ENCODE results near the gene SMIM10L1.

SMIM10L1 gene

DNA sequence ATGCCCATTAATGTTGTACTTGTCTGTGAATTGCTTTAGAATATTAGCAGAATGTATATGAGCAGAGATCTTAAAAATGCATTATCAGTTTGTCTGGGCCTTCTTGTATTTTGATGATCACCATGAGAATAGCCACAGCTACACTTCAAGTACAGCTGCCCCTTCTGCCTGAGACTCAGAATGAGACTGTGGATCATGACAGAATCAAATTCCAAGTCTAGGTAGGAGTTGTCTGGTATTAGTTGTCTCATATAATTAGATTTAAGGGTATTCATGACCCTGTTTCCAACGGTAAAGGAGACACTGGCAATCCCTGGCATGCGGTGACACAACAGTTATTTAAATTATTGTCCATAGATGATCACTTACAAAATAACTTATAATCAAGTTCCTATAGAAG lies 18.3 kb upstream of the SMIM10L1 start:
- Histone ChIP-seq H3K36me3 (ENCODE audit: control insufficient read depth in 1 of 2, insufficient read depth in 2 of 2, low read length in 2 of 2) (peaks cover 0 to 8% of the 10 kb centered on the region in 2 donors), H3K27me3 (ENCODE audit: low read depth, low read length) (no peaks in the 10 kb centered on the region), H3K27ac (ENCODE audit: low read length) (no peak overlapping the region), H3K9me3 (ENCODE audit: control insufficient read depth in 1 of 2, low read length in 2 of 2) (peaks cover 0 to 2% of the 10 kb centered on the region in 2 donors), H3K4me3 (ENCODE audit: low read depth in 1 of 2, low read length in 2 of 2) (no peak overlapping the region), H3K4me1 (ENCODE audit: control insufficient read depth in 1 of 2, insufficient read depth in 2 of 2, low read length in 2 of 2) (no peaks in the 10 kb centered on the region)

DNA sequence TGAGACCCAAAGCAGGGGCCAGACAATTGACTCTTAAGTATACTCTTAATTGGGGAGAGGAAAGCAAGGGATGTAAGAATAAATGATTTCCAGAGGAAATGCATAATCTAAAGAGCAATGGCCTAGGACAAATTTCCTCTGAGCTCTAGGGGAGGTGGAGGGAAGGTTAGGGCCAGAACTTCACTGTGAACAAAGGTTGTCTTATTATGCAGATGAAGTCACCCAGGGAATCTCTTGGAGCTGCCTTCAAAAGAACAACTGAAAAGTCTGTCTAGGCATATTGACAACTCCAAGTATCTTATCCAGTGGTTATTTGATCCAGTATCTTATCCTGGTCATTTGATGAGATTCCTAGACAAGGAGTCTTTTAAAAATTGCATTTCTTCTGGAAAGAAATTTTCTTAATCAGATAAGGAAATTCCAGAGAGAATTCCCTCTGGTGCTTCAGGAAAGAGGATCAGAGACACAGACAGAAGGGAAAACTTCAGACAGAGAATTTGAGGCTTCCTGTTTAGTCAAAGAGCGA lies 16.5 kb upstream of the SMIM10L1 start:
- peaks cover 0 to 8% of the 10 kb centered on the region in 2 donors for H3K36me3 ChIP-seq (ENCODE audit: control insufficient read depth in 1 of 2, insufficient read depth in 2 of 2, low read length in 2 of 2)
- no peaks in the 10 kb centered on the region for H3K27me3 ChIP-seq (ENCODE audit: low read depth, low read length)
- no peaks in the 10 kb centered on the region for H3K9me3 ChIP-seq (ENCODE audit: control insufficient read depth in 1 of 2, low read length in 2 of 2)
- H3K27ac ChIP-seq (ENCODE audit: low read length): no peak overlapping the region
- no peaks in the 10 kb centered on the region for H3K4me1 ChIP-seq (ENCODE audit: control insufficient read depth in 1 of 2, insufficient read depth in 2 of 2, low read length in 2 of 2)
- no peak overlapping the region for H3K4me3 ChIP-seq (ENCODE audit: low read depth in 1 of 2, low read length in 2 of 2)

DNA sequence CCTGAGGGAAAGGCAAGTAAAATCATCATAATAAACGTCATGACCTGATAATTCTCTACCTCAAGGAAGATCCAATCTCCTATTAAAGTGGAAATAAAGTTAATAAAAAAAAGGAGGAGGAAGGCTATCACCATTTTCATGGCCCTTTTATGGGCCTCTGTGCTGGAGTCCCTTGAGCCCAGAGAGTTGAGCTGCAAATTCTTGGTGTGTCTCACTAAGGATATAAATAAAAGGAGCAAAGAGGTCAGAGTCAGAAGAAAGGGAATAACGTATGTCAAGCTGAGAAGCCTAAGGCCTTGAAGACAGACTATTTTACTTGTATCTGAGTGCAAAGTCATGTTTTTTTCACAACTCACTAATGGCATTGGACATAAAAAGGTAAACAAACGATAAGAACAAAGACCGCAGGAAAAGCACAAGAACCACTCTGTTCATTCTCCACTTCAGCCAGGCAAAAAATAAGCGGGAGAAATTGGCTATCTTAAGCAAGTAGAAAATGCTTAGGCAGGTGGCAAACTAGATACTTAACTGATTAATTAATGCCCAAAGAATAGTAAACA lies 12.0 kb upstream of the SMIM10L1 start:
- Histone ChIP-seq H3K27me3 (ENCODE audit: low read depth, low read length) (no peaks in the 10 kb centered on the region), H3K36me3 (ENCODE audit: control insufficient read depth in 1 of 2, insufficient read depth in 2 of 2, low read length in 2 of 2) (peaks cover 0 to 10% of the 10 kb centered on the region in 2 donors), H3K27ac (ENCODE audit: low read length) (no peak overlapping the region), H3K9me3 (ENCODE audit: control insufficient read depth in 1 of 2, low read length in 2 of 2) (no peaks in the 10 kb centered on the region), H3K4me1 (ENCODE audit: control insufficient read depth in 1 of 2, insufficient read depth in 2 of 2, low read length in 2 of 2) (no peaks in the 10 kb centered on the region), H3K4me3 (ENCODE audit: low read depth in 1 of 2, low read length in 2 of 2) (no peak overlapping the region)

DNA sequence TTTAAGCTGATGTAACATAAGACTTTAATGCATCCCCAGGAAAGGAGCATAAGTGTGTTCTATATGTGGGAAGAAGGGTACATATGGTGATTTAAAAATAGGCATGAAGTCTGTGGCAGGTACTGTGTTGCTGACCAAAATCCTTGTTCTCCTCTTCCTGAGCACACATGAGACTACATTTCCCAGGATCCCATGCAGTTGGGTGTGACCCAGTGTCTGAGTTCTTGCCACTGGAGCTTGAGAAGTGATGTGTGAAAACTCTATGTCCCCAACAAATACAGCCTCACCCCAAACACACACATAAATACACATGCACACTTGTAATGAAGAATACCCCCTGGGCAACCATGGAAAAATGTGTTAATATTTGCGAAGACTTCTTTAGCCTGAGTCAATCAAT lies 8.5 kb upstream of the SMIM10L1 start:
- no peak overlapping the region for H3K4me3 ChIP-seq (ENCODE audit: low read depth in 1 of 2, low read length in 2 of 2)

DNA sequence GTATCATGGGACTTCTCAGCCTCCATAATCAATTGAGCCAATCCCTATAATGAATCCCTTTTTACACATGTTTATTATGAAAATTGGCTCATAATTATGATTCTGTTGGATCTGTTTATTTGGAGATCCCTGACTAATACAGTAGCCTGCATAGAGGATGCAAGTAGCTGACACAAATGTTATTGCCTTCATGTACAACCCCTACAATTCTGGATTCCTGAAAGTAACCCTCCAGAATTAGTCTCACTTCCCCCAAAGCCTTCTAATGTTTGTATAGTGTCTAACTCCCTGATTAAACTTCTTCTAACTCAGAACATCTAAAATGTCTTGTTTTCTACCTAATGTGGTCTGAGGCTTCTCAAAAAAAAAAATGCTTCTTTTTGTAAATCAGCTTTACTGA lies 6.6 kb upstream of the SMIM10L1 start:
- Histone ChIP-seq H3K4me1 (ENCODE audit: control insufficient read depth in 1 of 2, insufficient read depth in 2 of 2, low read length in 2 of 2) (peaks cover 4 to 7% of the 10 kb centered on the region in 2 donors), H3K27ac (ENCODE audit: low read length) (no peak overlapping the region), H3K27me3 (ENCODE audit: low read depth, low read length) (no peaks in the 10 kb centered on the region), H3K9me3 (ENCODE audit: control insufficient read depth in 1 of 2, low read length in 2 of 2) (no peaks in the 10 kb centered on the region), H3K36me3 (ENCODE audit: control insufficient read depth in 1 of 2, insufficient read depth in 2 of 2, low read length in 2 of 2) (peaks cover 0 to 18% of the 10 kb centered on the region in 2 donors), H3K4me3 (ENCODE audit: low read depth in 1 of 2, low read length in 2 of 2) (no peak overlapping the region)

More for the DNA sequence above, 8.5 kb upstream of the SMIM10L1 start:
- Histone ChIP-seq H3K9me3 (ENCODE audit: control insufficient read depth in 1 of 2, low read length in 2 of 2) (no peaks in the 10 kb centered on the region), H3K27me3 (ENCODE audit: low read depth, low read length) (no peaks in the 10 kb centered on the region), H3K36me3 (ENCODE audit: control insufficient read depth in 1 of 2, insufficient read depth in 2 of 2, low read length in 2 of 2) (peaks cover 0 to 18% of the 10 kb centered on the region in 2 donors), H3K27ac (ENCODE audit: low read length) (no peak overlapping the region), H3K4me1 (ENCODE audit: control insufficient read depth in 1 of 2, insufficient read depth in 2 of 2, low read length in 2 of 2) (peaks cover 0 to under 1% of the 10 kb centered on the region in 2 donors)

DNA sequence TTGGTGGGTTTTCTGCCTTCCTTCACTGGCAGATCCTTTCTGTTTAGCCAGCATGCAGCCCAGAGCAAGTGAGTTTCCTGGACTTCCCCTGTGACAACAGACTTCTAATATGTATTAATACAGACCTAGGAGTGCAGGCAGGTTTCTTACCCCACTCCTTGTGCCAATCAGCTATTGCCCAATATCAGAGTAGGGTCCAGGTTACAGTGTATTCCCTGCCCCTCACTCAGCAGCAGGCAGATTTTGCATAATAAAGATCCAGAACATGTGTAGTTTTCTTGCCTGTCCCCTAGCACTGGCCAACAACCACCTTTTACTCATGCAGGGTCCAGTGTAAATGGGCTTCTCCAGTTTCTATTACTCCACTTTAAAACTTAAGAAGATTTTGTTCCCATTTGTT lies 4.7 kb upstream of the SMIM10L1 start:
- H3K4me1 ChIP-seq (ENCODE audit: control insufficient read depth in 1 of 2, insufficient read depth in 2 of 2, low read length in 2 of 2): peaks cover 9 to 20% of the 10 kb centered on the region in 2 donors
- no peaks in the 10 kb centered on the region for H3K27me3 ChIP-seq (ENCODE audit: low read depth, low read length)
- H3K36me3 ChIP-seq (ENCODE audit: control insufficient read depth in 1 of 2, insufficient read depth in 2 of 2, low read length in 2 of 2): peaks cover 0 to 18% of the 10 kb centered on the region in 2 donors
- no peaks in the 10 kb centered on the region for H3K9me3 ChIP-seq (ENCODE audit: control insufficient read depth in 1 of 2, low read length in 2 of 2)
- no peak overlapping the region for H3K27ac ChIP-seq (ENCODE audit: low read length)
- no peak overlapping the region for H3K4me3 ChIP-seq (ENCODE audit: low read depth in 1 of 2, low read length in 2 of 2)

DNA sequence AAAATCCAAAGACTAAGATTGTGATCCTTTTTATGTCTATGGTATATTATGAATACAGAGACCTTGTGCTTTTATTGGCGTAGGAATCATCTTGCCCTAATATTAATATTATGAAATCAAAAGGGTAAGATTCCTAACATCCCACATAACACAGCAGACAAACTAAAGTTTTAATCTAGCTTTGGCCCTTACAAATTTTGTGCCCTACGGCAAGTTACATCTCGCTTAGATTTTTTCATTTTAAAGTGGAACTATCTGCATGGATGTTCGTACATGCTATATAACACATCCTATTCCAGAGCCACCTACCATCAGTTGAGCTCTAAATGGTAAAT lies 217 bp upstream of the SMIM10L1 start:
- Histone ChIP-seq H3K4me1 (ENCODE audit: control insufficient read depth in 1 of 2, insufficient read depth in 2 of 2, low read length in 2 of 2) (peaks cover 9 to 34% of the 10 kb centered on the region in 2 donors), H3K9me3 (ENCODE audit: control insufficient read depth in 1 of 2, low read length in 2 of 2) (no peaks in the 10 kb centered on the region), H3K36me3 (ENCODE audit: control insufficient read depth in 1 of 2, insufficient read depth in 2 of 2, low read length in 2 of 2) (peaks cover 0 to 2% of the 10 kb centered on the region in 2 donors), H3K27ac (ENCODE audit: low read length) (peak overlapping the region; percentile 80), H3K27me3 (ENCODE audit: low read depth, low read length) (no peaks in the 10 kb centered on the region), H3K4me3 (ENCODE audit: low read depth in 1 of 2, low read length in 2 of 2) (peak overlapping the region; percentile 44 to 79)

DNA sequence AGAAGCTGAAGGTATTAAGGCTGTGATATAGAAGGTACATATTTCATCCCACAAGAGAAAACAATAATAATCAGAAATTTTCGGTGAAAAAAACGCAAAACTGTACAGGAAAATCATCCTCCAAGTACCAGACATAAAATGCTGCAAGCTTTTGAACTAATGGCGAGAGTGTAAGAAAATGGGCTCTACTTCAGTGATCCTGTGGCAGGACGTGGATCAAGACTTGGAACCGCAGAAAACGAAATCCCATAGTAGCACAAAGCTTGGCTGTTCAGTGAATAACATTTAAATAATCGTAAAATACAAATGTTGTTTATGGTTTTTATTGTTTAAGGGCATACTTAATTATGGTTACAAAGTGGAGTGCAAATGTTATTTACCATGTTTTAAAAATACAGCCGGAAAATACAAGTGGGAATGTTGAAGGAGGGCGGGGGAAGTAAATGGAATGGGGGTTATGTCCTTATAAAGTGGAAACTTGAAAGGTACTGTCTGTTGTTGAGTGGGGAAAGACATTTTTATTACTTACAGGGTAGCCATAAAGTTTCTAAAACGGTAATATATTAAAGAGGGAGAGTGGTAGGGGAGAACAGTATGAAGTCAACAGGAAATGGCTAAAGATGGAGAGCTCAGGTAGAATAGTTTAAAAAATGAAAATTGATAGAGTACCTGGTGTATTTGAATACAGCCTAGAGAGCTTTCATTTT lies 1.1 kb downstream of the SMIM10L1 start:
- H3K36me3 ChIP-seq (ENCODE audit: control insufficient read depth in 1 of 2, insufficient read depth in 2 of 2, low read length in 2 of 2): no peaks in the 10 kb centered on the region
- peak overlapping the region; percentile 80 for H3K27ac ChIP-seq (ENCODE audit: low read length)
- no peaks in the 10 kb centered on the region for H3K9me3 ChIP-seq (ENCODE audit: control insufficient read depth in 1 of 2, low read length in 2 of 2)
- H3K4me1 ChIP-seq (ENCODE audit: control insufficient read depth in 1 of 2, insufficient read depth in 2 of 2, low read length in 2 of 2): peaks cover 9 to 34% of the 10 kb centered on the region in 2 donors
- peak overlapping the region; percentile 44 to 79 for H3K4me3 ChIP-seq (ENCODE audit: low read depth in 1 of 2, low read length in 2 of 2)
- no peaks in the 10 kb centered on the region for H3K27me3 ChIP-seq (ENCODE audit: low read depth, low read length)

DNA sequence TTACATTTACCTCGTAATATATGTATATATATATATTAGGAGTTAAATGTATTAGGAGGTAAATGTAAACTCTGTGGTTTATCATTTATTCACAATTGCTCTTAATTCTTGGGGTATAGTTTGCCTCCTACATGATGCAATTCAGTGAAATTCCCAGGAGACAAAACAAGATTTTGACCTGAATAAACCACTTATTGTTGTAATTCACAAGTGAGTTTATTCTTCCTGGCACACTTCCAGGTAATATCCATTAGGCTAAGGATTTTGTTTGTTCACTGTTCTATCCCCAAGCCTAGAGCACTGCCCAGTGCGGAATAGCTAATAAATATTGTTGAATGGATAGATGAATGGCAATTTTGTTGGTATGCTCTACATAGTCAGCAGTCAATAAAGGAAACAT lies 3.0 kb downstream of the SMIM10L1 start:
- peaks cover 5 to 30% of the 10 kb centered on the region in 2 donors for H3K4me1 ChIP-seq (ENCODE audit: control insufficient read depth in 1 of 2, insufficient read depth in 2 of 2, low read length in 2 of 2)
- no peaks in the 10 kb centered on the region for H3K27me3 ChIP-seq (ENCODE audit: low read depth, low read length)
- H3K27ac ChIP-seq (ENCODE audit: low read length): no peak overlapping the region
- H3K36me3 ChIP-seq (ENCODE audit: control insufficient read depth in 1 of 2, insufficient read depth in 2 of 2, low read length in 2 of 2): no peaks in the 10 kb centered on the region
- no peak overlapping the region for H3K4me3 ChIP-seq (ENCODE audit: low read depth in 1 of 2, low read length in 2 of 2)
- H3K9me3 ChIP-seq (ENCODE audit: control insufficient read depth in 1 of 2, low read length in 2 of 2): no peaks in the 10 kb centered on the region

DNA sequence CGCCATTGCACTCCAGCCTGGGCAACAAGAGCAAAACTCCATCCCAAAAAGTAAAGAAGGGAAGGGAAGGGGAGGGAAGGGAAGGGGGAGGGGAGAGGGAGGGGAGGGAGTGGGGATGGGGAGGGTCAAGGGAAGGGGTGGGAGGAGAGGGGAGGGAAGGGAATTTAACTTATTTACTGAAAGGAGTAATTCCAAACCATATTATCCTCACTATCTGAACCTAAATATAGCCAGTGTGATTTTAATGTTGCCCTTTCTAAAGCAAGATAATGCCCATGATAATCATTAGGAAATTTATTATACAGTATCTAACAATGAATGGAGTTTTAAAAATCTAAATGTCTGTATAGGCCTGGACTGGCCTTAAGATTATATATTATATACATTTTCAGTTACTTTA lies 7.3 kb downstream of the SMIM10L1 start:
- Histone ChIP-seq H3K4me3 (ENCODE audit: low read depth in 1 of 2, low read length in 2 of 2) (no peak overlapping the region), H3K27me3 (ENCODE audit: low read depth, low read length) (no peaks in the 10 kb centered on the region), H3K36me3 (ENCODE audit: control insufficient read depth in 1 of 2, insufficient read depth in 2 of 2, low read length in 2 of 2) (no peaks in the 10 kb centered on the region), H3K9me3 (ENCODE audit: control insufficient read depth in 1 of 2, low read length in 2 of 2) (no peaks in the 10 kb centered on the region), H3K4me1 (ENCODE audit: control insufficient read depth in 1 of 2, insufficient read depth in 2 of 2, low read length in 2 of 2) (peaks cover 0 to 2% of the 10 kb centered on the region in 2 donors), H3K27ac (ENCODE audit: low read length) (no peak overlapping the region)

DNA sequence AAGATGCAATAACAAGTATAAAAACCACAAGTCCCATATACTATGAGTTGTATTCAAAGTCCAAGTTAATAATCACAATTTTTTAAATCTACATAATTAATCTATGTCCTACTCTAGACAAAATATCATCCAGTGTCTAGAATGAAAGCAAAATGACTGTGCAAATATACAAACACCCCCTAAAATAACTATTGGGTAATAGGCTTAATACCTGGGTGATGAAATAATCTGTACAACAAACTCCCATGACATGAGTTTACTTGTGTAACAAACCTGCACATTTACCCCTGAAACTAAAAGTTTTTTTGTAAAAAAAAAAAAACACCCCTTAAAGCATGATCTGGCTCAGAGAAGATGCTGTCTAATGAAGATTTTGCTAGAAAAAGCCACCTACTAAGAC lies 11.5 kb downstream of the SMIM10L1 start:
- Histone ChIP-seq H3K36me3 (ENCODE audit: control insufficient read depth in 1 of 2, insufficient read depth in 2 of 2, low read length in 2 of 2) (no peaks in the 10 kb centered on the region), H3K4me1 (ENCODE audit: control insufficient read depth in 1 of 2, insufficient read depth in 2 of 2, low read length in 2 of 2) (no peaks in the 10 kb centered on the region), H3K4me3 (ENCODE audit: low read depth in 1 of 2, low read length in 2 of 2) (no peak overlapping the region), H3K9me3 (ENCODE audit: control insufficient read depth in 1 of 2, low read length in 2 of 2) (no peaks in the 10 kb centered on the region), H3K27ac (ENCODE audit: low read length) (no peak overlapping the region), H3K27me3 (ENCODE audit: low read depth, low read length) (no peaks in the 10 kb centered on the region)
